Tibial nerve (tissue), 3 donors: ENCODE data around the gene DNAJC5.

ENCODE experiments used
- CTCF ChIP-seq, 5 experiments: fragments of 200-600 bp in 3 of 5; fragments of 450-650 bp in 2 of 5; sonication (generic) in 3 of 5; IDR thresholded peaks; one replicate each; pipeline ENCODE4 v1.5.1; 2016 to 2019; ENCODE audit warnings: antibody characterized with exemption in 5 of 5, mild to moderate bottlenecking in 3 of 5, moderate library complexity in 2 of 5
- POLR2A ChIP-seq, 2 donors: fragments of 450-650 bp; IDR thresholded peaks; one replicate each; pipeline ENCODE4 v1.6.1; 2017; ENCODE audit warnings: antibody characterized with exemption in 2 of 2, mild to moderate bottlenecking in 2 of 2, moderate library complexity in 2 of 2

- no peak for TF ChIP-seq CTCF (IDR thresholded peaks at IDR 0.05)
- TF ChIP-seq POLR2A (IDR thresholded peaks at IDR 0.05), result no peak
Observed at GRCh38 chr20:63861981-63862901, 32.7 kb upstream of the DNAJC5 start.
